ENCODE results near the gene MLST8.
"Not testable (repeated sequence)": the region's sequence is repeated elsewhere in the genome, so short reads cannot be mapped to it uniquely, and the experiment has no call there.

Gene MLST8

GRCh38 chr16:2250652-2251295 lies 45.5 kb downstream of the MLST8 start:
- DNase-seq, result peak in 3 of 5 donors; percentile 29 to 49 (median 45)

GRCh38 chr16:2251296-2252111 lies 46.2 kb downstream of the MLST8 start, which contains the start of gene ECI1:
TSS of gene ECI1 (minus strand) at chr16:2251587. CDS start at chr16:2251566, 21 bp downstream.
- DNase-seq, result peak; percentile 65 to 89 (median 72)

GRCh38 chr16:2252806-2253148 lies 47.5 kb downstream of the MLST8 start:
- DNase-seq, result no peak

- DNase-seq, result no peak
Observed at GRCh38 chr16:2253293-2253692, 48.0 kb downstream of the MLST8 start.

- no peak for DNase-seq
Observed at GRCh38 chr16:2256531-2257140, 51.4 kb downstream of the MLST8 start.

GRCh38 chr16:2257726-2258125 lies 52.5 kb downstream of the MLST8 start:
- no peak for DNase-seq

- DNase-seq, result not testable (repeated sequence)
Observed at GRCh38 chr16:2258530-2258929, 53.3 kb downstream of the MLST8 start.

Measured in T-helper 1 cell (primary cell).